ENCODE results near the gene SLC35F1.

Gene SLC35F1

GRCh38 chr6:117924690-117925089, 17.6 kb downstream of the SLC35F1 start:
- no peak for DNase-seq (ENCODE audit: low read depth)
- TF ChIP-seq, protein P1, sequence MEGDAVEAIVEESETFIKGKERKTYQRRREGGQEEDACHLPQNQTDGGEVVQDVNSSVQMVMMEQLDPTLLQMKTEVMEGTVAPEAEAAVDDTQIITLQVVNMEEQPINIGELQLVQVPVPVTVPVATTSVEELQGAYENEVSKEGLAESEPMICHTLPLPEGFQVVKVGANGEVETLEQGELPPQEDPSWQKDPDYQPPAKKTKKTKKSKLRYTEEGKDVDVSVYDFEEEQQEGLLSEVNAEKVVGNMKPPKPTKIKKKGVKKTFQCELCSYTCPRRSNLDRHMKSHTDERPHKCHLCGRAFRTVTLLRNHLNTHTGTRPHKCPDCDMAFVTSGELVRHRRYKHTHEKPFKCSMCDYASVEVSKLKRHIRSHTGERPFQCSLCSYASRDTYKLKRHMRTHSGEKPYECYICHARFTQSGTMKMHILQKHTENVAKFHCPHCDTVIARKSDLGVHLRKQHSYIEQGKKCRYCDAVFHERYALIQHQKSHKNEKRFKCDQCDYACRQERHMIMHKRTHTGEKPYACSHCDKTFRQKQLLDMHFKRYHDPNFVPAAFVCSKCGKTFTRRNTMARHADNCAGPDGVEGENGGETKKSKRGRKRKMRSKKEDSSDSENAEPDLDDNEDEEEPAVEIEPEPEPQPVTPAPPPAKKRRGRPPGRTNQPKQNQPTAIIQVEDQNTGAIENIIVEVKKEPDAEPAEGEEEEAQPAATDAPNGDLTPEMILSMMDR (conservative IDR thresholded peaks at IDR 0.05; ENCODE audit: low read length): no peak

GRCh38 chr6:117927866-117928265, 20.8 kb downstream of the SLC35F1 start:
- no peak for DNase-seq (ENCODE audit: low read depth)
- no peak overlapping the region for H3K4me3 ChIP-seq (ENCODE audit: low read length)
- TF ChIP-seq, protein P1 (conservative IDR thresholded peaks at IDR 0.05; ENCODE audit: low read length): no peak

More at GRCh38 chr6:117924690-117925089, 17.6 kb downstream of the SLC35F1 start:
- H3K4me3 ChIP-seq (ENCODE audit: low read length): no peak overlapping the region

GRCh38 chr6:117928833-117929232, 21.8 kb downstream of the SLC35F1 start:
- no peak overlapping the region for H3K4me3 ChIP-seq (ENCODE audit: low read length)
- DNase-seq (ENCODE audit: low read depth): no peak
- TF ChIP-seq, protein P1 (conservative IDR thresholded peaks at IDR 0.05; ENCODE audit: low read length): no peak

DNA sequence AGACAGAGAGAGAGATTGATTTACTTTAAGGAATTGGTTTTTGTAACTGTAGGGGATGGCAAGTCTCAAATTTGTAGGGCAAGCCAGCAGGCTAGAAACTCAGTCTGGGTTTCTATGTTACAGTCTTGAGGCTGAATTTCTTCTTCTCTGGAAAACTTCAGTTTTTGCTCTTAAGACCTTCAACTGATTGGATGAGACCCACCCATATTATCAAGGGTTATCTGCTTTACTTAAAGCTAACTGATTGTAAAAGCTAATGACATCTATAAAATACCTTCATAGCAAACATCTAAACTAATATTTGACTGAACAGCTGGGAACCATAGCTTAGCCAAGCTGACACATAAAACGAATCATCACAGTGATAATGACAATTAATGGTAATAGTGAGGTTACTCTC, 22.4 kb downstream of the SLC35F1 start:
- no peak overlapping the region for H3K4me3 ChIP-seq (ENCODE audit: low read length)
- DNase-seq (ENCODE audit: low read depth): no peak
- TF ChIP-seq, protein P1 (conservative IDR thresholded peaks at IDR 0.05; ENCODE audit: low read length): no peak

DNA sequence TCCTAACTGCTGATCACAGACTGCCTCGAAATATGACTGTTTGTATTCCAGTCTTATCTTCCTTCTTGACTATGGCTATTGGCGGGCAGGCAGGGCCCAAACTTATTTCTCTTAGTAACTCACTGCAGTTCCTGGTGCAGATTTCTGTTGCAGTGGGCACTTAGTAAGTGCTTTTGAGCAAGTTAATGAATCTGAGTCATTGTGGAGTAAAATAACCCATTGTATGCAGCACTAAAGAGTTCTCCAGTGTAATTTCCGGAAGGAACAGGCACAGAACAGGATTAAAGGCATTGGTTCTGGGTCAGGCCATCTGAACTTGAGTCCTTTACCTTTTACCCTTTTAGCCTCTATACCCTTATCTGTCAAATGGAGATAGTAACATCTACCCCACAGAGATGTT, 23.6 kb downstream of the SLC35F1 start:
- no peak overlapping the region for H3K4me3 ChIP-seq (ENCODE audit: low read length)
- TF ChIP-seq, protein P1 (conservative IDR thresholded peaks at IDR 0.05; ENCODE audit: low read length): no peak
- no peak for DNase-seq (ENCODE audit: low read depth)

- DNase-seq (ENCODE audit: low read depth): no peak
- TF ChIP-seq, protein P1 (conservative IDR thresholded peaks at IDR 0.05; ENCODE audit: low read length): no peak
- no peak overlapping the region for H3K4me3 ChIP-seq (ENCODE audit: low read length)
Observed at GRCh38 chr6:117932001-117932400, 24.9 kb downstream of the SLC35F1 start.

- DNase-seq (ENCODE audit: low read depth): no peak
- TF ChIP-seq, protein P1 (conservative IDR thresholded peaks at IDR 0.05; ENCODE audit: low read length): no peak
- H3K4me3 ChIP-seq (ENCODE audit: low read length): no peak overlapping the region
Observed at GRCh38 chr6:117932676-117933075, 25.6 kb downstream of the SLC35F1 start.

Measured in AG10803 (cell line).